SK-N-SH treated with all-trans-retinoic acid at 6 μM for 48 hours (cell line): Measurements from ENCODE around the gene ATP10B.

Experiments
- CREB5 ChIP-seq: fragments of 250-450 bp; sonication (Bioruptor Pico); IDR thresholded peaks from 2 replicates; pipeline ENCODE4 v1.5.1; 2020; ENCODE audit warnings: low read depth, mild to moderate bottlenecking, moderate library complexity
- ISL1 ChIP-seq: fragments of 250-450 bp; sonication (Bioruptor Pico); IDR thresholded peaks from 2 replicates; pipeline ENCODE4 v2.1.2; 2022; ENCODE audit warnings: mild to moderate bottlenecking, moderate library complexity
- PATZ1 ChIP-seq: fragments of 250-450 bp; sonication (Bioruptor Pico); IDR thresholded peaks from 2 replicates; pipeline ENCODE4 v1.8.0; 2020; ENCODE audit warnings: mild to moderate bottlenecking, moderate library complexity, borderline replicate concordance

- TF ChIP-seq PATZ1 (CRISPR knock-in tag) (no peak), ISL1 (no peak), CREB5 (CRISPR knock-in tag) (no peak)
Measured at GRCh38 chr5:160640406-160640805, 211.6 kb downstream of the ATP10B start.
